ENCODE data around the gene EHF.

DNA sequence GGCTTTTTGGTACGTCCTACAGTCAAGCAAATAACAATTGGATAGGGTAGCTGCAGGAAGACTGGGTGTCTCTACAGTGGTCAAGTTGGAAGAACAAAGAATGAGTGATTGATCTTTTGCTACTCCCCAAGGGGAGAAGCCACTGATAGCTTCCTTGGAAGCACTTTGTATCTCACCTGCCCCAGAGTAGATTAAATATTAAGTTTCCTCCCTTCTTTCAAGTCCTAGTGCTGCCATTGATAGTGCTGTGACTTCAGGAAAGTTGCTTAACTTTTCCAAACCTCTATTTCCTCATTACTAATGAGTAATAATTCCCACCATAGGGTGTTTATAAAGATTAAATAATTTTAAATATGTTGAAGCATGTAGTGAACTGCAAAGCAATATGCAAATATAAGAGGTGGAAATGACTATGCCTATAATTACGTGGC is 35.6 kb upstream of the EHF start:
- TF ChIP-seq POLR2A (IDR thresholded peaks at IDR 0.05; ENCODE audit: low read depth, low read length) (no peak), PAX5 (IDR thresholded peaks at IDR 0.05; ENCODE audit: insufficient read depth, low read length, severe bottlenecking) (no peak), TAF1 (IDR thresholded peaks at IDR 0.05; ENCODE audit: low read depth, low read length) (no peak), POLR2AphosphoS5 (IDR thresholded peaks at IDR 0.05; ENCODE audit: low read depth, low read length) (no peak)

All from GM12891 (cell line).